D341Med (cell line): ENCODE measurements around the gene ASB3.
A peak's percentile ranks its signal among the peaks of the same experiment; 100 is the strongest.
"Not testable (repeated sequence)": the region's sequence is repeated elsewhere in the genome, so short reads cannot be mapped to it uniquely, and the experiment has no call there.

Source experiments
- DNase-seq: peaks from one replicate; pipeline ENCODE4 v3.0.0; 2012; ENCODE audit warnings: low spot score

The ASB3 gene

GRCh38 chr2:53740170-53740569 lies 46.6 kb downstream of the ASB3 start:
- DNase-seq = peak; percentile 22

GRCh38 chr2:53739032-53739431 lies 47.7 kb downstream of the ASB3 start:
- no peak for DNase-seq

- DNase-seq = no peak
Measured at GRCh38 chr2:53737091-53737490, 49.7 kb downstream of the ASB3 start.

- no peak for DNase-seq
Measured at GRCh38 chr2:53729143-53729762, 57.5 kb downstream of the ASB3 start.

GRCh38 chr2:53727921-53728320 lies 58.8 kb downstream of the ASB3 start:
- DNase-seq = no peak

- no peak for DNase-seq
Measured at GRCh38 chr2:53725662-53726061, 61.1 kb downstream of the ASB3 start.

GRCh38 chr2:53724536-53724935 lies 62.2 kb downstream of the ASB3 start:
- DNase-seq = no peak

GRCh38 chr2:53720944-53721343 lies 65.8 kb downstream of the ASB3 start:
- not testable (repeated sequence) for DNase-seq

GRCh38 chr2:53715568-53715967 lies 71.2 kb downstream of the ASB3 start:
- DNase-seq = no peak

GRCh38 chr2:53711271-53711780 lies 75.4 kb downstream of the ASB3 start:
- no peak for DNase-seq

- no peak for DNase-seq
Measured at GRCh38 chr2:53708988-53709387, 77.8 kb downstream of the ASB3 start.

GRCh38 chr2:53701221-53701620 lies 85.5 kb downstream of the ASB3 start:
- no peak for DNase-seq

GRCh38 chr2:53697686-53698085 lies 89.1 kb downstream of the ASB3 start:
- DNase-seq = no peak

GRCh38 chr2:53697092-53697491 lies 89.7 kb downstream of the ASB3 start:
- no peak for DNase-seq

GRCh38 chr2:53695575-53695974 lies 91.2 kb downstream of the ASB3 start:
- DNase-seq = no peak

GRCh38 chr2:53694096-53694771 lies 92.5 kb downstream of the ASB3 start:
- DNase-seq = no peak

- DNase-seq = no peak
Measured at GRCh38 chr2:53690876-53691275, 95.9 kb downstream of the ASB3 start.

- DNase-seq = no peak
Measured at GRCh38 chr2:53672881-53673522, 113.8 kb downstream of the ASB3 start.

GRCh38 chr2:53670331-53670730 lies 116.4 kb downstream of the ASB3 start:
- no peak for DNase-seq

- DNase-seq = no peak
Measured at GRCh38 chr2:53668624-53669026, 118.1 kb downstream of the ASB3 start.

GRCh38 chr2:53667130-53667529 lies 119.6 kb downstream of the ASB3 start:
- DNase-seq = not testable (repeated sequence)

GRCh38 chr2:53660886-53661285 lies 125.9 kb downstream of the ASB3 start:
- no peak for DNase-seq

- not testable (repeated sequence) for DNase-seq
Measured at GRCh38 chr2:53658474-53658873, 128.3 kb downstream of the ASB3 start.
